GM19397 (cell line): ENCODE measurements around the gene LCN1.

Source experiments
- ATAC-seq: cut with Tn5 transposase; IDR thresholded peaks from one replicate; pipeline ENCODE4 v1.9.1; 2021; ENCODE audit warnings: mild to moderate bottlenecking, moderate library complexity; ENCODE audit not compliant: unreplicated experiment

Gene LCN1

GRCh38 chr9:135488013-135488330 lies 33.3 kb upstream of the LCN1 start:
- ATAC-seq, result no peak

DNA sequence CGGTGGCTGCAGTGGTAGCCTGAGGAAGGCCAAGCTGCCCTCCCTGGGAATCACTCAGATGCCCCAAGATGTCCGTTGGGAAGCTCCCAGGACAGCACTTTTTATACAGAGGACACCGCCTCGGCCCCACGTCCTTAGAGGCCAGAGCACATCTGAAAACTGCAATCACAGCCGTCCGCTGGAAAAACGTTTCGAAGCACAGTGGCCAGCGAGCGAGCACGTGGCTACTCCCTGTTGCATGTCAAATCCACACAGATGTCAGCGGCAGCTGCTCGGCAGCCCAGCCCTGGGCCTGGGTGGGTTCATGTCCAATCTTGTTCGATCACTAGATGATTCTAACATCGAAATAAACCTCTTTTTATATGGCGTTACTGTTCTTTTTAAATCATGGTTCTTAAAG lies 32.7 kb upstream of the LCN1 start:
- no peak for ATAC-seq

- ATAC-seq, result no peak
Observed at GRCh38 chr9:135489188-135489906, 31.9 kb upstream of the LCN1 start.

DNA sequence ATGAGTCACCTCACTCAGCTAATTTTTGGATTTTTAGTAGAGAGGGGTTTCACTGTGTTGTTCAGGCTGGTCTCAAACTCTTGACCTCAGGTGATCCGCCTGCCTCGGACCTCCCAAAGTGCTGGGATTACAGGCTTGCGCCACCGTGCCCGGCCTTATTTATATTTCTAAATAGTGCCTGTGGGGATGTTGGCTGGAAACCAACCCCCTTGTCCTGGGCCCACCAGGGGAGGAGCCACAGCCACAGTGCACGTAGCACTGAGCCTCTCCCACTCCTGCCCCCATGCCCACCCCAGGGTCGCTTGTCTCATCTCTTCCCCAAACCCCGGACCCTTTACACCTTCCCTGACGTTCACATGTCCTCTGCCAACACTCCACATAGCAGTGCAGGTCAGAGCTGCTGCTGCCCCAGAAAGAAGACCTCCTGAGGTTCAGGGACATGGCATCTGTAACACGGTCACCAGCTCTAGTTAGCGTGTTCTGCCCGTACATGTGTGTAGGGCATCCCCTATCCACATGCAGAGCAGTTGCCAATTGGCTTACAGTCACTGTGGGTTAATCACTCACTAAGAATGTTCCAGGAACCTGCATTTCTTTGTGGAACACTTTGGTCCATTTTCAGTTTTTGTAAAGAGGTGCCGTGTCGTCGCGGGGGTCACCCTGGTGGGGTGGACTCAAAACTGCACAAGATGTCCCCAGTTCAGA lies 30.9 kb upstream of the LCN1 start:
- ATAC-seq, result no peak

DNA sequence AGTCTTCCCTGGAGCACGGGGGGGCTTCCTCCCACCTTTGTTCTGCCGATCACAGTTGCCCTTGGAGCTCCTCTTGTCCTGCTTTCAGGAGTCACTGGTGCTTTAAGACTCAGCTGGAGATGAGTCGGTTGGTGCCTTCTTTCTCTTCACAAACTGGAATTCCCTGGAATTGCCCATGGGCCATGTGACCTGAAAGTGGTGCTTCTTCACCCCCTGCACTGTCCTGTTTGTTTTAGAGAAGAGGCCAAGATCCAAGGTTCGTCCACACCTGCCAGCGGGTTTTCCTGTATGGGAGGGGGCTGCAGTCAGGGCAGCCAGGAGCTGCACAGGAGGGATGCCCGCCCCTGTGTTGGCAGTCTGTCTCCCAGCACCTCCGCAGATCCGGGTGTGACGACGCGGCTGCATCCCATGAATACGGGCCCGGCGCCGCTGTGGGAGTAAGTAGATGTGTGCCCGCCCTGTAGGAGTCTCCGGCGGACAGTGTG lies 30.2 kb upstream of the LCN1 start:
- no peak for ATAC-seq

- no peak for ATAC-seq
Observed at GRCh38 chr9:135491764-135492163, 29.5 kb upstream of the LCN1 start.

DNA sequence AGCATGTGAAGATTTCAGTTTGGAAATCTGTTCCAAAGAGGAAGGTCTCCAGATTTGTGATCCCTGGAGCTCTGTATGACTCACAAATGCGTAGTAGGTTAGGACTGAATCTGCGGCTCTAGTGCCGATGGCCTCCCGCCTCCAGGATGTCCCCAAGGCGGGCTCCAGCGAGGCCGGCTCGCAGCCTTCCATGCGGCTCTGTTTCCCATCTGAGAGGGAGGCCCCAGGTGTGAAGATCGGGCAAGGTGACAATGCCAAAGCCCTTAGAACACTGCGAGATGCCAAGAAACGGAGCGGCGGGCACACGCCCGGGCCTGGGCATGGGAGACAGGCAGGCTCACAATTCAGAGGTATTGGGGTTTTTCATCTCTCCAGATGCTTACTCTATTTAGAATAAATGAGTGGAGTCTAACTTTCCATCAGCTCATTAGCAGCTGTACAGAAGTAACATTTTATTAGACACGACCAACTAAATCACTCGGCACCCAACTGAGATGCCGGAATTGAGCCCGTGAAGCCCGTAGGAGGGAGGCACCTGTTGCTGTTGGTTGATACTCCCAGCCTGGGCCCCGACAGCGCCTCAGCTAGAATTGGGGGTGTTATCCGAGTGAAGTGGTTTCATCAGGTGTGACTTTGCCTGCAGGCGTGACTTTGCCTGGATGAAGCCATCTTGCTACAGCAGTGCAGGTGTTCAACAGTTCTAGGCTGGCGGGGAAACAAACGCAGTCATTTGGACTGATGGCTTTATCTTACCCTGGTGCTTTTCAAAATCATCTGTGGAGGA lies 28.2 kb upstream of the LCN1 start:
- ATAC-seq, result no peak

GRCh38 chr9:135494791-135495559 lies 26.3 kb upstream of the LCN1 start:
- ATAC-seq, result no peak

DNA sequence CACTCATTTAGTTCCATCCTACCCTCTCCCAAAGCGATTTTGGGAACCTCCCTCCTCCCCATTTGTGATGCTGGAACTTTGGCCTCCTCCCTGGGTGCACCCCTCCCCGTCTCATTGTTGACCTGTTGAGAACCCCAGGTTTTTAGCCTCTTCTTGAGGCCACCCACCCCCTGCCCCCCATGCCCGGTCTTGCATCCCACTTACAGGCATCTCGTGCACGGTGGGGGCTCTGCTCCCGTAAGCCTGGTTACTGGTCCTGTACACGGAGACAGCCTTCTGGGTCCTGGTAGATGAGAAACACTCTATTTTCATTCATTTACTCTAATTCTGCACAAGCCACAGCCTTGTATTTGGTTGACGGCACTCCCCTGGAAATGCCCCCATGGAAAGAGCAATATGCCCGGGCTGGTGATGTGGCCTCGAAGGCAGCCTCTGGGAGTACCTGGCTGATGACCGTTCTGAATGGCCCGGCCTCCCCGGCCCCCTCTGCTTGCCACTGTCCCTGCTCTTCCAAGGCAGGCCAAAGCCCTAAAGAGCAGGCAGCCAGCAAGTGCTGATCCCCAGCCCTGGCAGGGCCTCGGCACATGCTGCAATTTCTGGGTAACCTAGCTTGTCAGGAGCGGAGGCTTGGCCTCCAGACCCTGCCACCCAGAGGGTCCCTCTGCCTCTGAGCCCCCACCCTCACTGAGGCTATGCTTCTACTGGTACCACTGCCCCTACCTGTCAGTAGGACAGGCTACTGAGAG lies 22.7 kb upstream of the LCN1 start:
- ATAC-seq, result no peak

- peak; percentile 50 for ATAC-seq
Observed at GRCh38 chr9:135499326-135500070, 21.7 kb upstream of the LCN1 start.

- ATAC-seq, result no peak
Observed at GRCh38 chr9:135500071-135500524, 21.1 kb upstream of the LCN1 start.

- ATAC-seq, result peak; percentile 79
Observed at GRCh38 chr9:135500525-135501260, 20.5 kb upstream of the LCN1 start, which contains the start of gene MRPS2. MRPS2 (plus strand) TSS chr9:135500682; CDS start chr9:135500711, 29 bp downstream.

- no peak for ATAC-seq
Observed at GRCh38 chr9:135501261-135502167, 19.7 kb upstream of the LCN1 start.

DNA sequence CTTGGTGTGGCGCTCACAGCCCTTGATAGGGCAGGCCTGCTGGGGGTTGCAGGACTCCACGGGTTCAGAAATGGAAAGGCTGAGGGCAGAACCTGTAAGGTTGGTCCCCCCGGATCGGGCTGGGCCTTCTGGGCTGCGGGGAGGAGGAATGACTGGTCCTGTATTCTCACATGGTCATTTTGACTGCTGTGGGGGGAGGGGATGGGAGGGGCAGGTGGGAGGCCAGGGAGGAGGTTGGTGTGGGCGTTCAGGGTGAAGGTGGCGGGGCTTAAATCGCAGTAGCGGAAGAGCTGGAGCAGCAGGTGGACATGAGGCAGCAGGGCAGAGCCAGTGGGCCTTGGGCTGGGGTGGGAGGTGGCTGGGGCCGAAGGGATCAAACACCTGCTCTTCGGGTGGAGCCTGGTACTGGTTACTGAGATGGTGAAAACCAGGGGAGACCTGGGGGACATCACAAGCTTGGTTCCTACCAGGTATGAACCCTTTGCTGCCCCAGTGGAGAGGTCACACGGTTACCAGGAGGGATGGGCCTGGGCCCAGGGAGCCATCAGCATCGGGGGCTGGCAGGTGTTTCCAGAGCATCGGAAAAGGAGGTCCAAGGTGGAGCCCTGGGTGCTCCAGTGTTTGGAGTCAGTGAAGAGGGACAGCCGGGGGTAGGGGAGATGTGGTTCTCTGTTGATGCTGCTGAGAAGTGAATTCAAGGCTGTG lies 18.9 kb upstream of the LCN1 start:
- no peak for ATAC-seq

DNA sequence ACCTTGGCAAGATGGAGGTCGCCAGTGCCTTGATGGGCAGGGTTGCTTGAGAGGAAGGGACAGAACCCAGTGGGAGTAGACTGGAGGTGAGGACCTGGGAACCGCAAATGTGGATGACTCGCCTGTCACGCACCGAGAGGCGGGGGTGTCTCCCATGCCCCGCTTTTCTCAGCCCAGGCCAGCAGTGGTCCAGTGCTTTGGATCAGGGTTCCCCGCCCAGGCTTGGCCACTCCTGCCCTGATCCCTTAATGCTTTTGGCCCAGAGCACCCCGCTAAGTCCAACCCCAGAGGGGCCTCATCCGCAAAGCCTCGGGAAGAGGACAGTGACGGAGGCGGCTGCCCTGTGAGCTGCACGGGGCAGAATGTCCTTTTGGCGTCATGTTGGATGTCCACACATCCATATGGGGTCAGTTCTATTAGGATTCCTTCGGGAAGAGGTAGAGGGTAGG lies 18.3 kb upstream of the LCN1 start:
- no peak for ATAC-seq

DNA sequence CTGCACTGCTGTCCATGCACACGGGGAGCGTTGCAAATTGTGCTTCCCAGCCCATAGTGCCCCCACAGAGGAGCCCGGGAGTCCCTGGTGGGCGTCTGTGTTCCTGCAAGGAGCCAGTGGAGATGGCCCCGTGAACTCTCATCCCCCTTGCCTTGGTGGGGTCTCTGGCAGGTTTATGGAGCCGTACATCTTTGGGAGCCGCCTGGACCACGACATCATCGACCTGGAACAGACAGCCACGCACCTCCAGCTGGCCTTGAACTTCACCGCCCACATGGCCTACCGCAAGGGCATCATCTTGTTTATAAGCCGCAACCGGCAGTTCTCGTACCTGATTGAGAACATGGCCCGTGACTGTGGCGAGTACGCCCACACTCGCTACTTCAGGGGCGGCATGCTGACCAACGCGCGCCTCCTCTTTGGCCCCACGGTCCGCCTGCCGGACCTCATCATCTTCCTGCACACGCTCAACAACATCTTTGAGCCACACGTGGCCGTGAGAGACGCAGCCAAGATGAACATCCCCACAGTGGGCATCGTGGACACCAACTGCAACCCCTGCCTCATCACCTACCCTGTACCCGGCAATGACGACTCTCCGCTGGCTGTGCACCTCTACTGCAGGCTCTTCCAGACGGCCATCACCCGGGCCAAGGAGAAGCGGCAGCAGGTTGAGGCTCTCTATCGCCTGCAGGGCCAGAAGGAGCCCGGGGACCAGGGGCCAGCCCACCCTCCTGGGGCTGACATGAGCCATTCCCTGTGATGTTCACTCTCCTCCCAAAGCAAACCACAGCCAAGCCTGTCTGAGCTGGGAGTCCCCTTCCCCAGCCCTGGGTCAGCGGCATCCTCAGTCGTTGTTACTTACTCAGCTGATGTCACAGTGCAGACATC lies 17.6 kb upstream of the LCN1 start:
- no peak for ATAC-seq
